Measurements from ENCODE around the gene KCNA10. TPM values are rescaled to one million over a fixed set of nuclear protein-coding genes. Genes with fewer than 3 reads are reported as not detected.

Gene KCNA10
- total and polyA plus RNA-seq, 2 donors (not counting 3 experiments of a cell fraction or from before 2014, with no cell fraction given) = not detected

GRCh38 chr1:110566836-110567235 is 47.9 kb upstream of the KCNA10 start:
- TF ChIP-seq FOS (IDR thresholded peaks at IDR 0.05; ENCODE audit: borderline replicate concordance, insufficient read depth, low read length) (no peak), MYC (IDR thresholded peaks at IDR 0.05; ENCODE audit: low read depth, low read length) (no peak), CTCF (IDR thresholded peaks at IDR 0.05; ENCODE audit: extremely low read depth in 1 of 2, insufficient read depth in 1 of 2, low read depth in 1 of 2, low read length in 2 of 2) (no peak), POLR2AphosphoS5 (IDR thresholded peaks at IDR 0.05; ENCODE audit: insufficient read depth, low read depth, low read length) (no peak), JUN (IDR thresholded peaks at IDR 0.05; ENCODE audit: borderline replicate concordance, insufficient read depth, insufficient read length, low read depth) (no peak), MAX (IDR thresholded peaks at IDR 0.05; ENCODE audit: insufficient read depth, insufficient read length) (no peak), EZH2 (IDR thresholded peaks at IDR 0.05; ENCODE audit: borderline replicate concordance, low read depth, low read length, severe bottlenecking) (no peak), GATA2 (IDR thresholded peaks at IDR 0.05; ENCODE audit: insufficient read depth, insufficient read length, low read depth, low read length) (no peak), POLR2A (IDR thresholded peaks at IDR 0.05; ENCODE audit: low read depth, low read length) (no peak)
- no peak overlapping the region for H2AFZ ChIP-seq (ENCODE audit: low read depth, low read length)
- H3K36me3 ChIP-seq (ENCODE audit: control insufficient read depth in 2 of 2, extremely low read depth in 1 of 2, insufficient read depth in 2 of 2, low read length in 2 of 2) = no peaks in the 10 kb centered on the region
- no peak overlapping the region for H3K4me2 ChIP-seq (ENCODE audit: insufficient read depth, low read length)
- no peak for DNase-seq (ENCODE audit: low read depth, low spot score)
- H3K4me3 ChIP-seq (replicated peaks in 1 of 3; ENCODE audit: insufficient read depth in 1 of 3, low read depth in 1 of 3, low read length in 3 of 3) = no peak overlapping the region
- no peak overlapping the region for H3K27ac ChIP-seq (ENCODE audit: insufficient read depth, low read depth, low read length)
- no peaks in the 10 kb centered on the region for H4K20me1 ChIP-seq (replicated peaks; ENCODE audit: control insufficient read depth, extremely low read depth, insufficient read depth, low read length)
- intact Hi-C loops (cut with micrococcal nuclease) (no loop called here), dilution Hi-C loops (cut with MboI; ENCODE audit: extremely low pct_ligation_motif_present, low sequenced_read_pairs) (no loop called here)
- H3K9ac ChIP-seq (replicated peaks; ENCODE audit: extremely low read depth, insufficient read depth, low read length) = no peak overlapping the region
- no peaks in the 10 kb centered on the region for H3K27me3 ChIP-seq (ENCODE audit: control insufficient read depth in 2 of 2, insufficient read depth in 2 of 2, low read length in 2 of 2)
- CTCF ChIA-PET = no interaction called here
- no peak for FAIRE-seq
- POLR2A ChIA-PET = no interaction called here
- no peaks in the 10 kb centered on the region for H3K9me1 ChIP-seq (replicated peaks; ENCODE audit: control insufficient read depth, extremely low read depth, insufficient read depth, low read length)
- H3K9me3 ChIP-seq (replicated peaks; ENCODE audit: control insufficient read depth, insufficient read depth, low read length) = no peaks in the 10 kb centered on the region
- H3K79me2 ChIP-seq (ENCODE audit: control insufficient read depth, insufficient read depth, low read length) = no peaks in the 10 kb centered on the region
- BruUV-seq (replicated peaks) = no TSS peak
- no peaks in the 10 kb centered on the region for H3K4me1 ChIP-seq (ENCODE audit: control insufficient read depth, extremely low read depth, insufficient read depth, low read length)
